ENCODE results near the gene HEBP2. TPM values are rescaled to one million over a fixed set of nuclear protein-coding genes. Genes with fewer than 3 reads are reported as not detected.

Gene HEBP2
- total RNA-seq, 1 experiment from 2014 or later, result 58.9 TPM

DNA sequence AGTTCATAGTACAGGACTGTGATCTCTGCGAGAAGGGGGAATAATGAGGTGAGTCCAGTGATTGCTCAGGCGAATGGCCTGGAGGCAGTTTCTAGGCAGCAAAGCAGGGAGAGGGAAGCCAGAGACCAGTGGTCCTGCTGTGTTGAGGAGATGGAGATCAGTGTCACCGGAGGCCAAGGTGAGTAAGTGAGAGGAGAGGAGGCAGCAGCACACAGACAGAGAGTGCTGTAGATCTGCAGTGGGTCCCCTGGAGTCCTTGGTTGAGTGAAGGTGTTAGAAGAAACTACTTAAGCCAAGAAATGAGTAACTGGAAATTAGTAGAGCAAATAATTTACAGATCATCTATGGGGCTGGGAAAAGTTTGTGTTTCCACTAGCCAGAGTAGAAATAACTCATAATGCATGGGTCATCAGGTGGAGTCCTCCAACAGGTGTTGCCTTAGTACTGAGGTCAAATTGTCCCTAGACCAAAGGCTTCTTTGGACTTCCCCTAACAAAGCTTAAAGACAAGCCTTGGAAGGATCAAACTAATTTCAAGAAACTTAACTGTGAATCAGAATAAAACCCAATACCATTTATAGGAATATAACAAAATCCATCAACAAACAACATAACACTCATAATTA lies 13.6 kb downstream of the HEBP2 start:
- POLR2A ChIA-PET (ENCODE audit: unreplicated experiment), result no interaction called here
- Histone ChIP-seq H3K9ac (ENCODE audit: low read length) (no peak overlapping the region), H3K4me3 (ENCODE audit: low read length) (no peak overlapping the region), H3K27me3 (ENCODE audit: low read length) (no peaks in the 10 kb centered on the region), H3K4me2 (ENCODE audit: low read length) (no peak overlapping the region), H3K36me3 (ENCODE audit: low read depth, low read length) (peaks cover 8% of the 10 kb centered on the region), H3K9me3 (ENCODE audit: low read length) (no peaks in the 10 kb centered on the region), H3F3A (ENCODE audit: low read length, unreplicated experiment) (no peaks in the 10 kb centered on the region), H3K27ac (ENCODE audit: low read length) (no peak overlapping the region), H2AFZ (ENCODE audit: low read length) (no peak overlapping the region), H3K9me2 (replicated peaks; ENCODE audit: low read length) (no peaks in the 10 kb centered on the region), H3K4me1 (ENCODE audit: insufficient read depth, low read length) (no peaks in the 10 kb centered on the region), H4K20me1 (ENCODE audit: low read length) (no peaks in the 10 kb centered on the region), H3K79me2 (ENCODE audit: low read length) (no peaks in the 10 kb centered on the region)
- CTCF ChIA-PET, result no interaction called here
- ATAC-seq, result no peak
- DNase-seq, result no peak
- no TSS peak for BruUV-seq (replicated peaks)
- intact Hi-C loops (cut with micrococcal nuclease), result no loop called here
- no peak for TF ChIP-seq EZH2phosphoT487 (IDR thresholded peaks at IDR 0.05; ENCODE audit: borderline replicate concordance, low read length)
- TF ChIP-seq, protein P1, sequence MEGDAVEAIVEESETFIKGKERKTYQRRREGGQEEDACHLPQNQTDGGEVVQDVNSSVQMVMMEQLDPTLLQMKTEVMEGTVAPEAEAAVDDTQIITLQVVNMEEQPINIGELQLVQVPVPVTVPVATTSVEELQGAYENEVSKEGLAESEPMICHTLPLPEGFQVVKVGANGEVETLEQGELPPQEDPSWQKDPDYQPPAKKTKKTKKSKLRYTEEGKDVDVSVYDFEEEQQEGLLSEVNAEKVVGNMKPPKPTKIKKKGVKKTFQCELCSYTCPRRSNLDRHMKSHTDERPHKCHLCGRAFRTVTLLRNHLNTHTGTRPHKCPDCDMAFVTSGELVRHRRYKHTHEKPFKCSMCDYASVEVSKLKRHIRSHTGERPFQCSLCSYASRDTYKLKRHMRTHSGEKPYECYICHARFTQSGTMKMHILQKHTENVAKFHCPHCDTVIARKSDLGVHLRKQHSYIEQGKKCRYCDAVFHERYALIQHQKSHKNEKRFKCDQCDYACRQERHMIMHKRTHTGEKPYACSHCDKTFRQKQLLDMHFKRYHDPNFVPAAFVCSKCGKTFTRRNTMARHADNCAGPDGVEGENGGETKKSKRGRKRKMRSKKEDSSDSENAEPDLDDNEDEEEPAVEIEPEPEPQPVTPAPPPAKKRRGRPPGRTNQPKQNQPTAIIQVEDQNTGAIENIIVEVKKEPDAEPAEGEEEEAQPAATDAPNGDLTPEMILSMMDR (conservative IDR thresholded peaks at IDR 0.05; ENCODE audit: low read depth, low read length), result no peak
- TF ChIP-seq EZH2 (IDR thresholded peaks at IDR 0.05; ENCODE audit: low read length, unreplicated experiment), result no peak

DNA sequence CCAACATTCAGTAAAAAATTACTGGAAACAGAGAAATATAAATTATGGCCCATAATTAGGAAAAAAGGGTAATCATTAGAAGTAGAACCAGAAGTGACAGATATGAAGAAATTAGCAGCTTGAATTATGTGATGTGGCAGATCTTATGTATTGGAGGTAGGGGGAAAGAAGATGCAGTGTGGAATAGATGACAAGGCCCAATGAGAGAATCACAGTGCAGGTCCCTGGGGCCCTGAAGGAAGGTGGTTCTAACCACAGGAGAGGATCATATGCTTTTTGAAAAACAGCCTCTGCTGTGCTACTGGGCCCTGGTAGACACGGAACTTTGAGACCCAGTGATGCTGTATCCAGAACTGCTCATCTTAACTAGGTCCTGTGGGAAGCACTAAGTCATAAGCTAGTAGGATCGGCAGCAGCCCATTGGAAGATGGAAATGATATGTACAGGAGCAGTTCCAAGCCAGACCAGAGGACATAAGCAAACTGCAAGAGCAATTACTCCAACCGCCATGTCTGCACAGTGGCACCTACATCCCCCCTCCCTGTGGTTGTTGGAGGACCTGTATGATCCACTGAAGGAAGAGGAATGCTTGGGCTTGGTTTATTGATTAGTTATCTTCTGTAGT lies 14.2 kb downstream of the HEBP2 start:
- no peaks in the 10 kb centered on the region for H3K79me2 ChIP-seq (ENCODE audit: low read length)
- H4K20me1 ChIP-seq (ENCODE audit: low read length), result no peaks in the 10 kb centered on the region
- TF ChIP-seq EZH2phosphoT487 (IDR thresholded peaks at IDR 0.05; ENCODE audit: borderline replicate concordance, low read length), result no peak
- no peaks in the 10 kb centered on the region for H3F3A ChIP-seq (ENCODE audit: low read length, unreplicated experiment)
- no peaks in the 10 kb centered on the region for H3K9me3 ChIP-seq (ENCODE audit: low read length)
- H2AFZ ChIP-seq (ENCODE audit: low read length), result no peak overlapping the region
- ChIA-PET CTCF (no interaction called here), POLR2A (ENCODE audit: unreplicated experiment) (no interaction called here)
- no peak for ATAC-seq
- DNase-seq, result no peak
- no peak overlapping the region for H3K9ac ChIP-seq (ENCODE audit: low read length)
- peaks cover 5% of the 10 kb centered on the region; the same call in 1 of the 2 replicates for H3K36me3 ChIP-seq (ENCODE audit: low read depth, low read length)
- H3K27me3 ChIP-seq (ENCODE audit: low read length), result no peaks in the 10 kb centered on the region
- no peak overlapping the region for H3K27ac ChIP-seq (ENCODE audit: low read length)
- no TSS peak for BruUV-seq (replicated peaks)
- no peaks in the 10 kb centered on the region for H3K9me2 ChIP-seq (replicated peaks; ENCODE audit: low read length)
- no peak overlapping the region for H3K4me3 ChIP-seq (ENCODE audit: low read length)
- no peak overlapping the region for H3K4me2 ChIP-seq (ENCODE audit: low read length)
- intact Hi-C loops (cut with micrococcal nuclease), result no loop called here
- no peaks in the 10 kb centered on the region for H3K4me1 ChIP-seq (ENCODE audit: insufficient read depth, low read length)

DNA sequence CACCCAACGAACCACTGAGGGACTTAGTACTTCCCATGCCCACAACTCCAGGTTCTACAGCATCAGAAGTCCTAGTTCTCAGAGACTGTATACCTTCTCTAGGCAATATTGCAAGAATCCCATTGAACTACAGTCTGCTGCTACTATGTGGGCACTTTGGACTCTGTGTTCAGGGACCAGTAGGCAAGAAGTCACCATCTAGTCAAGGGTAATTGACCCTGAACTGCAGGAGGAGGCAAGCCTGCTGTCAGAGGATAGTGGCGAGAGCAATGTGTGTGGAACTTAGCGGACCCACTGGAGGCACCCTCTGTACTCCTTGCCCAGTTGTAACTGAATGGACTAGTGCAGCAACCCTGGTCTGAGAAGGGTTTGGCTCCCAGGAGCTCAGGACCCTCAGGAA lies 15.7 kb downstream of the HEBP2 start:
- Histone ChIP-seq H3K9me3 (ENCODE audit: low read length) (no peaks in the 10 kb centered on the region), H4K20me1 (ENCODE audit: low read length) (no peaks in the 10 kb centered on the region), H3K4me2 (ENCODE audit: low read length) (no peak overlapping the region), H3K36me3 (ENCODE audit: low read depth, low read length) (no peaks in the 10 kb centered on the region), H3K4me1 (ENCODE audit: insufficient read depth, low read length) (no peaks in the 10 kb centered on the region), H3K27ac (ENCODE audit: low read length) (no peak overlapping the region), H3K4me3 (ENCODE audit: low read length) (no peak overlapping the region), H3K9ac (ENCODE audit: low read length) (no peak overlapping the region), H3K27me3 (ENCODE audit: low read length) (no peaks in the 10 kb centered on the region), H3K79me2 (ENCODE audit: low read length) (no peaks in the 10 kb centered on the region), H3F3A (ENCODE audit: low read length, unreplicated experiment) (no peaks in the 10 kb centered on the region), H2AFZ (ENCODE audit: low read length) (no peak overlapping the region), H3K9me2 (replicated peaks; ENCODE audit: low read length) (no peaks in the 10 kb centered on the region)
- POLR2A ChIA-PET (ENCODE audit: unreplicated experiment), result no interaction called here
- DNase-seq, result no peak
- intact Hi-C loops (cut with micrococcal nuclease), result no loop called here
- CTCF ChIA-PET, result no interaction called here
- BruUV-seq (replicated peaks), result no TSS peak
- no peak for TF ChIP-seq EZH2phosphoT487 (IDR thresholded peaks at IDR 0.05; ENCODE audit: borderline replicate concordance, low read length)
- TF ChIP-seq EZH2 (IDR thresholded peaks at IDR 0.05; ENCODE audit: low read length, unreplicated experiment), result no peak
- TF ChIP-seq, protein P1 (conservative IDR thresholded peaks at IDR 0.05; ENCODE audit: low read depth, low read length), result no peak
- no peak for ATAC-seq
